ENCODE data around the gene SUCLG2.

The SUCLG2 gene

DNA sequence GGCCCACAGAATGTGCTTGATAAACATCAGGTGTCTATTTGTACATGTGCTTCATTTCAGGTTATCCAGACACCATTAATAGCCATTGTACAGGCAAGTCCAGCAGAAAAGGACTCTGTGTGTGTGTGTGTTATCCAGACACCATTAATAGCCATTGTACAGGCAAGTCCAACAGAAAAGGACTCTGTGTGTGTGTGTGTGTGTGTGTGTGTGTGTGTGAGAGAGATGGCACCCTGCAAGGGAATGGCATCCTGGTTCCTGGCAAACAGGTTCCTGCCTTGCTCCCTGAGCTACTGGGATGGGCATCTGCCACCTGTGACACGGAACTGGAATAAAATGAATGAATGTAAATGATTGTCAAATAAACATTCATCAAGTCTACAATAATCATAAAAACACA lies 11.7 kb downstream of the SUCLG2 start:
- no peak for DNase-seq (ENCODE audit: low spot score)
- TF ChIP-seq, protein P1, sequence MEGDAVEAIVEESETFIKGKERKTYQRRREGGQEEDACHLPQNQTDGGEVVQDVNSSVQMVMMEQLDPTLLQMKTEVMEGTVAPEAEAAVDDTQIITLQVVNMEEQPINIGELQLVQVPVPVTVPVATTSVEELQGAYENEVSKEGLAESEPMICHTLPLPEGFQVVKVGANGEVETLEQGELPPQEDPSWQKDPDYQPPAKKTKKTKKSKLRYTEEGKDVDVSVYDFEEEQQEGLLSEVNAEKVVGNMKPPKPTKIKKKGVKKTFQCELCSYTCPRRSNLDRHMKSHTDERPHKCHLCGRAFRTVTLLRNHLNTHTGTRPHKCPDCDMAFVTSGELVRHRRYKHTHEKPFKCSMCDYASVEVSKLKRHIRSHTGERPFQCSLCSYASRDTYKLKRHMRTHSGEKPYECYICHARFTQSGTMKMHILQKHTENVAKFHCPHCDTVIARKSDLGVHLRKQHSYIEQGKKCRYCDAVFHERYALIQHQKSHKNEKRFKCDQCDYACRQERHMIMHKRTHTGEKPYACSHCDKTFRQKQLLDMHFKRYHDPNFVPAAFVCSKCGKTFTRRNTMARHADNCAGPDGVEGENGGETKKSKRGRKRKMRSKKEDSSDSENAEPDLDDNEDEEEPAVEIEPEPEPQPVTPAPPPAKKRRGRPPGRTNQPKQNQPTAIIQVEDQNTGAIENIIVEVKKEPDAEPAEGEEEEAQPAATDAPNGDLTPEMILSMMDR (IDR thresholded peaks at IDR 0.05; ENCODE audit: extremely low read depth, missing control alignments): no peak

DNA sequence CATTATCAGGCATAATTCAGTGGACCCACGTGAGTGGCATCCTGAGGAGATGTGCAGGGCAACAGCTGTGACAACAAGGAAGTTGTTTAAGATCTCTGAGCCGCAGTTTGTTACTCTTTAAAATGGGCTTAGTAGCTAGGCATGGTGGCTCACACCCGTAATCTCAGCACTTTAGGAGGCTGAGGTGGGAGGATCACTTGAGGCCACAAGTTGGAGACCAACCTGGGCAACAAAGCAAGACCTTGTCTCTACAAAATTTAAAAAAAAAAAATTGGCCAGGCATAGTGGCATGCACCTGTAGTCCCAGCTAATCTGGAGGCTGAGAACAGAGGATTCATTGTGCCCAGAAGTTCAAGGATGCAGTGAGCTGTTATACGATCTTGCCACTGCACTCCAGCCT lies 12.2 kb downstream of the SUCLG2 start:
- TF ChIP-seq, protein P1 (IDR thresholded peaks at IDR 0.05; ENCODE audit: extremely low read depth, missing control alignments): no peak
- DNase-seq (ENCODE audit: low spot score): no peak

DNA sequence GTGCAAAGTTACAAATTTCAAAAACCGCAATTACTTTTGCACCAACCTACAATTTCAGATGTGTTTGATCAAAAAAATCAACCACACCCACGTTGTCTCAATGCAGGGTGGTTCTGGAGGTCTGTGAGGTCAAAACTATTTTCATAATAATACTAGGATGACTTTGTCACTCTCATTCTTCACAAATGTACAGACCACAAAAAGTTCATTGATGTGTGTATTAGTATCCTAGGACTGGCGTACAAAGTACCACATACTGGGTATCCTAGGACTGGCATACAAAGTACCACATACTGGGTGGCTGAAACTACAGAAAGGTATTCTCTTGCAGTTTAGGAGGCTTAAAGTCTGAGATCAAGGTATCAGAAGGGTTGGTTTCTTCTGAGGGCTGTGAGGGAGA lies 13.0 kb downstream of the SUCLG2 start:
- TF ChIP-seq, protein P1 (IDR thresholded peaks at IDR 0.05; ENCODE audit: extremely low read depth, missing control alignments): no peak
- DNase-seq (ENCODE audit: low spot score): no peak

DNA sequence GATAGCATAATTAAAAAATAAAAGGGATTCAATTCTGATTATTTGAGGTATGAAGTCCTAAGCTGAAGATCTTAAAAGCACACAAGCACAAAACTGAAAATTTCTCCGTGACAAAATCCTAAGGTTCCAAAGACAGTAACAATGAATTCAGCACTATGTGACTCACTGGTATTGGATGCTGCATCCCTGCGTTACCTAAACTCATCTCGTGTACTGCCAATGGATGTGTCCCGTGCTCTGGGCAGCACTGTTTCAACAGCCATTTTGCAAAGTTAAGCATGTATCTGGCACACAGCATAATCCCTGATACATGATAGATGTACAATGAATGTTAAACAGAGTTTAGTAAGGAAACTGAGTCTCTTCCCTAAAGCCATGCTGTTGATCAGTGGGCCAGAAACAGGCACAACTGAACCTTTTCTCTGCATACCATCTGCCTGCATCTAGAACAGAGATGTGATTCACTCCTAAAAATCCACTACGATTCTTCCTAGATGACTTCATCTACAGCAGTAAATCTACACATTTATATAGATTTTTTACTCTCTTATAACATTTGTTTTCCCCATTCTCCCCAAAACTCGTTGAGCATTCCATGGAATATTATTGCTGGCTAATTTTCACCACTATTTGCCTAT lies 14.3 kb downstream of the SUCLG2 start:
- TF ChIP-seq, protein P1 (IDR thresholded peaks at IDR 0.05; ENCODE audit: extremely low read depth, missing control alignments): no peak
- DNase-seq (ENCODE audit: low spot score): no peak

DNA sequence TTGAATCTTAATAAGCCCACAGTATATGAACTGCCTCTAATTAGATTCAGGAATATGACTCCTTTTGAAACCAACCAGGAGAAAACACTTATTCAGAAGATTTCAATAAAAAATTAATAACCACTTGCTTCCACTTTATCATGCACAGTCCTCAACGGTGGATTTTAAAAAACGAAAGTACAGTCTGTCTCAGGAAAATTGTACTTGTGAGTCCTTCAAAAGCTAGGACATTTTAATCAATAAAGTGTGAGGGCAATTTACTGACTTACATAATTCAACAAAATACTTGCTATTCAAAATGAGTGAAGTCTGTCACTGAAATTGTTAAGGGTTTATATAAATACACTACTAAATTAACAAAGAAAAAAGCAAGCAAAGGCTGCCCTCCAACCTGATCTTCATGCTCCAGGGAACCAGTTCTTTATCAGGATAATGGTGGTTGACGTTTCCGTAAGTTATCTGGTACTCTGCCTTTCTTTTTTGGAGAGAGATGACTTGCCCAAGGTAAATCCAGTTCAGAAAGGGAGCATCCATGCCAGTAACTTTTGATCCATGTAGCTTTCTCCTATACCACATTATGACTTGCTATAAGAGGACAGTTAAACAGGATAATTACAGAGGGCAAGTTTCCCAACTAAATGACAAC lies 17.0 kb downstream of the SUCLG2 start:
- TF ChIP-seq, protein P1 (IDR thresholded peaks at IDR 0.05; ENCODE audit: extremely low read depth, missing control alignments): no peak
- no peak for DNase-seq (ENCODE audit: low spot score)

DNA sequence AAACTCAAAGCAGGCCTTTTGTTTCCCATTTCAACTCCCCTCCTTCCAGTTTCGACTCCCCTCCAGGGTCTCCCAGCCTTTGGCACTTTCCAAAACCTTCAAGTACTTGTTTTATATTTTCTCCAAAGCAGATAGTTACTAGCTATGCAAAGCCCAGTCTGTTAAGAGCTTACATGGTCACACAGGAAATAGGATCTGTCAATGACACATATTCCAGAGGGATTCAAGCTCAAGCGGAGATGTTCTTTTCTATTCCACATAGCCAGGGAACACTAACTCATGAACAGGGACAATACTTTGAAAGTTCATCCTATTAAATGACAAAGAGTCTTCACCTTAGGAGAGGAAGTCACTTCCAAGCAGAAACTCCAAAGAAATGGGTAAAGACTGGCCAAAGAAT lies 18.6 kb downstream of the SUCLG2 start:
- DNase-seq (ENCODE audit: low spot score): no peak
- TF ChIP-seq, protein P1 (IDR thresholded peaks at IDR 0.05; ENCODE audit: extremely low read depth, missing control alignments): no peak

DNA sequence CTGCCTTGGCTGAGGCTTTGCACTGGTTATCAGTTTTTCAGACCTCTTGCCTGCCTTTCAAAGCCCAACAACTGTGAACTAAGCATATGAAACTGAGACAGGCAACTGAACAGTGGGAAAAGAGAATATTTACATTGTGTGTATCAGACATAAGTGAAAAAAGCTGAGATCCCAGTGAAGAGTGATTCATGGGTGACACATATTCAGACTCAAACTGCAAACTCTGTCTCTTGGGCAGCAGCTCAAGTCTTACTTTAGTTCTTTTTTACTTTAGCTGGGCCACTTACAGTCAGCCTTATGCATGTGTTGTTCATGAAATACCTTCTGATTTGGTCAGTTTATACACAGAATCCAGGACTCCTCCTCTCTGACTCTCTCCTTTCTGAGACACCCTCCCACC lies 19.2 kb downstream of the SUCLG2 start:
- no peak for DNase-seq (ENCODE audit: low spot score)
- TF ChIP-seq, protein P1 (IDR thresholded peaks at IDR 0.05; ENCODE audit: extremely low read depth, missing control alignments): no peak
